Activated T-helper 2 cell treated with anti-CD3 and anti-CD28 coated beads, Interferon-gamma antibody, Interleukin-2, Interleukin-4, amounts not matched to agents 10 μg/mL and 5 μg/mL and 100 μg/mL, durations not matched to agents 14 hours and 24 hours and 36 hours (primary cell): Measurements from ENCODE around the gene UBALD1. TPM values are rescaled to one million over a fixed set of nuclear protein-coding genes. Genes with fewer than 3 reads are reported as not detected.
A peak's percentile ranks its signal among the peaks of the same experiment; 100 is the strongest.

Experiments
- DNase-seq: peaks from one replicate; pipeline ENCODE4 v3.0.0; 2021; ENCODE audit warnings: low spot score
- H3K27ac Mint-ChIP-seq: one replicate; pipeline ENCODE4 v1.8.0; 2021; ENCODE audit warnings: mixed read lengths
- H3K27me3 Mint-ChIP-seq: one replicate; pipeline ENCODE4 v1.8.0; 2021; ENCODE audit warnings: low read depth, mixed read lengths
- H3K36me3 Mint-ChIP-seq: one replicate; pipeline ENCODE4 v1.8.0; 2021; ENCODE audit warnings: low read depth, mixed read lengths
- H3K4me1 Mint-ChIP-seq: one replicate; pipeline ENCODE4 v1.8.0; 2021; ENCODE audit warnings: low read depth, mixed read lengths
- H3K4me3 Mint-ChIP-seq: one replicate; pipeline ENCODE4 v1.8.0; 2021; ENCODE audit warnings: low read depth, mild to moderate bottlenecking, moderate library complexity, mixed read lengths
- H3K9me3 Mint-ChIP-seq: one replicate; pipeline ENCODE4 v1.8.0; 2021; ENCODE audit warnings: mixed read lengths
- intact Hi-C: fragments of 100-400 bp; cut with micrococcal nuclease; formaldehyde crosslinking; loops from one replicate; pipeline ENCODE4 v1.15.1; 2023
- total RNA-seq: library from RNA; stranded (reverse); gene quantifications from 2 replicates; pipeline ENCODE4 v1.2.3, GENCODE V29; 2022

The UBALD1 gene
- total RNA-seq, 1 donor from 2014 or later, result 25.0 TPM

GRCh38 chr16:4639899-4640509, 25.3 kb upstream of the UBALD1 start:
- H3K27ac Mint-ChIP-seq, result no peak overlapping the region
- peaks cover 11% of the 10 kb centered on the region for H3K4me1 Mint-ChIP-seq
- intact Hi-C loops, result no loop called here
- no peaks in the 10 kb centered on the region for H3K27me3 Mint-ChIP-seq
- no peak overlapping the region for H3K4me3 Mint-ChIP-seq
- DNase-seq, result no peak
- no peaks in the 10 kb centered on the region for H3K9me3 Mint-ChIP-seq
- peaks cover 19% of the 10 kb centered on the region for H3K36me3 Mint-ChIP-seq

GRCh38 chr16:4637501-4638166, 22.9 kb upstream of the UBALD1 start:
- Mint-ChIP-seq H3K4me1 (peaks cover 11% of the 10 kb centered on the region), H3K9me3 (no peaks in the 10 kb centered on the region), H3K27ac (no peak overlapping the region), H3K36me3 (peaks cover 29% of the 10 kb centered on the region), H3K27me3 (no peaks in the 10 kb centered on the region), H3K4me3 (no peak overlapping the region)
- no peak for DNase-seq
- intact Hi-C loops, result no loop called here

- Mint-ChIP-seq H3K36me3 (peaks cover 41% of the 10 kb centered on the region), H3K4me3 (no peak overlapping the region), H3K4me1 (peaks cover 11% of the 10 kb centered on the region), H3K9me3 (peaks cover 4% of the 10 kb centered on the region), H3K27me3 (no peaks in the 10 kb centered on the region), H3K27ac (no peak overlapping the region)
- no peak for DNase-seq
- intact Hi-C loops, result no loop called here
Observed at GRCh38 chr16:4636196-4636595, 21.5 kb upstream of the UBALD1 start.

GRCh38 chr16:4634768-4635167, 20.1 kb upstream of the UBALD1 start:
- no peak overlapping the region for H3K4me3 Mint-ChIP-seq
- no peaks in the 10 kb centered on the region for H3K27me3 Mint-ChIP-seq
- peaks cover 3% of the 10 kb centered on the region for H3K4me1 Mint-ChIP-seq
- peaks cover 8% of the 10 kb centered on the region for H3K9me3 Mint-ChIP-seq
- peaks cover 41% of the 10 kb centered on the region for H3K36me3 Mint-ChIP-seq
- DNase-seq, result no peak
- H3K27ac Mint-ChIP-seq, result no peak overlapping the region
- intact Hi-C loops, result no loop called here

GRCh38 chr16:4633910-4634635, 19.4 kb upstream of the UBALD1 start:
- Mint-ChIP-seq H3K4me3 (no peak overlapping the region), H3K27me3 (no peaks in the 10 kb centered on the region), H3K4me1 (peaks cover 3% of the 10 kb centered on the region), H3K9me3 (peaks cover 8% of the 10 kb centered on the region), H3K27ac (no peak overlapping the region), H3K36me3 (peaks cover 45% of the 10 kb centered on the region)
- intact Hi-C loops, result no loop called here
- no peak for DNase-seq

- H3K27me3 Mint-ChIP-seq, result no peaks in the 10 kb centered on the region
- no peak for DNase-seq
- peaks cover 8% of the 10 kb centered on the region for H3K9me3 Mint-ChIP-seq
- H3K4me1 Mint-ChIP-seq, result peaks cover 6% of the 10 kb centered on the region
- no peak overlapping the region for H3K4me3 Mint-ChIP-seq
- H3K27ac Mint-ChIP-seq, result no peak overlapping the region
- H3K36me3 Mint-ChIP-seq, result peaks cover 54% of the 10 kb centered on the region
- intact Hi-C loops, result no loop called here
Observed at GRCh38 chr16:4631444-4631843, 16.8 kb upstream of the UBALD1 start.

- Mint-ChIP-seq H3K4me3 (no peak overlapping the region), H3K27ac (no peak overlapping the region), H3K27me3 (no peaks in the 10 kb centered on the region), H3K4me1 (peaks cover 25% of the 10 kb centered on the region), H3K36me3 (peaks cover 54% of the 10 kb centered on the region), H3K9me3 (peaks cover 8% of the 10 kb centered on the region)
- DNase-seq, result no peak
- intact Hi-C loops, result loop anchor here (5.0 kb wide), 1 partner anchor 34 kb away; no protein-coding TSS in a partner anchor
Observed at GRCh38 chr16:4628283-4628682, 13.6 kb upstream of the UBALD1 start.

- peaks cover 43% of the 10 kb centered on the region for H3K36me3 Mint-ChIP-seq
- intact Hi-C loops, result loop anchor here (5.0 kb wide), 1 partner anchor 36 kb away; no protein-coding TSS in a partner anchor
- DNase-seq, result no peak
- H3K27me3 Mint-ChIP-seq, result no peaks in the 10 kb centered on the region
- H3K4me1 Mint-ChIP-seq, result peaks cover 25% of the 10 kb centered on the region
- H3K9me3 Mint-ChIP-seq, result peaks cover 6% of the 10 kb centered on the region
- H3K4me3 Mint-ChIP-seq, result peak overlapping the region; percentile 95
- H3K27ac Mint-ChIP-seq, result peak overlapping the region; percentile 52
Observed at GRCh38 chr16:4626396-4626795, 11.7 kb upstream of the UBALD1 start.

GRCh38 chr16:4625560-4626159, 11.0 kb upstream of the UBALD1 start:
- Mint-ChIP-seq H3K4me3 (peak overlapping the region; percentile 95), H3K36me3 (peaks cover 35% of the 10 kb centered on the region), H3K4me1 (peaks cover 25% of the 10 kb centered on the region), H3K27ac (peak overlapping the region; percentile 89), H3K27me3 (no peaks in the 10 kb centered on the region), H3K9me3 (no peaks in the 10 kb centered on the region)
- no peak for DNase-seq
- intact Hi-C loops, result loop anchor here (2.0 to 5.0 kb wide), 2 partner anchors 37 to 143 kb away; no protein-coding TSS in a partner anchor

- intact Hi-C loops, result loop anchor here (1.0 to 5.0 kb wide), 3 partner anchors 9 to 144 kb away; no protein-coding TSS in a partner anchor
- Mint-ChIP-seq H3K27ac (peak overlapping the region; percentile 89), H3K9me3 (no peaks in the 10 kb centered on the region)
Observed at GRCh38 chr16:4624827-4625559, 10.3 kb upstream of the UBALD1 start.

GRCh38 chr16:4624015-4624826, 9.5 kb upstream of the UBALD1 start, which contains the start of gene MGRN1:
MGRN1 (plus strand) TSS chr16:4624826; CDS start chr16:4624961, 135 bp downstream.
- intact Hi-C loops, result loop anchor here (1.0 to 2.0 kb wide), 2 partner anchors 8 to 145 kb away; no protein-coding TSS in a partner anchor
- H3K27me3 Mint-ChIP-seq, result no peaks in the 10 kb centered on the region
- peaks cover 25% of the 10 kb centered on the region for H3K4me1 Mint-ChIP-seq
- H3K27ac Mint-ChIP-seq, result peak within 1 kb of the TSS; percentile 97
- peaks cover 32% of the 10 kb centered on the region for H3K36me3 Mint-ChIP-seq
- peak within 1 kb of the TSS; percentile 95 for H3K4me3 Mint-ChIP-seq
- H3K9me3 Mint-ChIP-seq, result no peaks in the 10 kb centered on the region
- peak; percentile 91 for DNase-seq

More at GRCh38 chr16:4624827-4625559, 10.3 kb upstream of the UBALD1 start:
- Mint-ChIP-seq H3K4me3 (peak overlapping the region; percentile 95), H3K36me3 (peaks cover 35% of the 10 kb centered on the region), H3K27me3 (no peaks in the 10 kb centered on the region), H3K4me1 (peaks cover 25% of the 10 kb centered on the region)
- peak; percentile 73 for DNase-seq
